HTR-8/SVneo (cell line): Measurements from ENCODE around the gene PEX5L.
A peak's percentile ranks its signal among the peaks of the same experiment; 100 is the strongest.
"Not testable (repeated sequence)": the region's sequence is repeated elsewhere in the genome, so short reads cannot be mapped to it uniquely, and the experiment has no call there.

ENCODE experiments used
- DNase-seq: peaks from one replicate; pipeline ENCODE4 v3.0.0; 2011; ENCODE audit warnings: low spot score, mixed read lengths; ENCODE audit not compliant: insufficient read length
- FAIRE-seq: peaks from 2 replicates; lab custom pipeline; 2011; peaks lifted over from hg19 to GRCh38; lab: Jason Lieb, UNC

Gene PEX5L

DNA sequence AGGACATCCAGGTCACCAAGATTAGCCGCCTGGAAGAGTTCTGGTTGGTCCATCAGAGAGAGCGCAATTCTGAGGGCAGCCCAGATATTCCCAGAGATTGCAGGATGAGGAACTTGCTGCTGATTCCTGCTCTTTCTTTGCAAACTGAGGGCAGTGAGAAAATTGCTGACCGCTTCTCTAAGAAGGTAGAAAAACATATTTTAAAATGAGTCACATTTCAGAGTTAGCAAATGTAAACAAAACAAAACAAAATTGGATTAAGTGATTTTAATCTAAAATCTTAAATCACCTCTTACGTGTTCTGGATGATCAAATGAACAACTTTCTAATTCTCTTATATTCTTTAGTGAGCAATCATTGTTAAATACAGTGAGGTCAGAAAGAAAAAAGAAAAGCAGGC, 234.9 kb downstream of the PEX5L start:
- FAIRE-seq = no peak
- no peak for DNase-seq

DNA sequence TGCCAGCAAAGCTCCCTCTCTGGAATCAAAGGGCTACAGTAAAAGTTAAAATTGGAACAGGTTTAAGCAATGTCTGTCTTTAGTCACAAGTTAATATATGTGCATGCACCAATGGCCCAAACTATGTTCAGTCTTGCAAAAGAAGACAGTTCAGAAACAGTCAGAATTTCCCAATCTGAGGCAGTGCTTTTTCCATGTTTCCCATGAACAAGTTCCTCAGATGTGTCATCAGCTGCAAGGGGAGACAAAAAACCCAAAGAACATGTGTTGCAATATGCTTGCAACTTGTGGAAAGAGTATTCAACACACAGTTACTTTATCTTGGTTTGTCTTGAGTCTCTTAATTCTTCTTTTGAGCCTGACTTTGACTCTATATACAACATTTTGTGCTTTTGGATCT, 235.5 kb downstream of the PEX5L start:
- DNase-seq (no peak), FAIRE-seq (no peak)

DNA sequence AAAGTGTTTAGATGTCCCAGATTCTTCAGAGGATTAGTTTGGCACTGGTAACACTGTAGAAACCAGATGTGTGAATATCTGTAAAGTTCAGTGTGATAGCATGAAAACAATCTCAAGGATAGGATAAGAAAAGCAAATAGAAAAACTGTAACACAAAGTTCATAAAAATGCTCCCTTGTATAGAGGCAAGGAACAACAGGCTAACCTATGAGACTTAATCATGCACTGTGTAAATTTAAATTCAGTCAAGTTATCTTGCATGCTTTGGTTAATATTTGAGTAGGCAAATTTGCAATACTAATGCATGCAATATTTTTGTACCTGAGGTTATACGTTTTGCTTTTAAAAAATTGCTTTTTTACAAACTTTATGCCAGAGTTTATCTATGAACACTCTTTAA, 239.5 kb downstream of the PEX5L start:
- FAIRE-seq (no peak), DNase-seq (no peak)

- DNase-seq (no peak), FAIRE-seq (no peak)
Observed at GRCh38 chr3:179796421-179796820, 240.3 kb downstream of the PEX5L start.

DNA sequence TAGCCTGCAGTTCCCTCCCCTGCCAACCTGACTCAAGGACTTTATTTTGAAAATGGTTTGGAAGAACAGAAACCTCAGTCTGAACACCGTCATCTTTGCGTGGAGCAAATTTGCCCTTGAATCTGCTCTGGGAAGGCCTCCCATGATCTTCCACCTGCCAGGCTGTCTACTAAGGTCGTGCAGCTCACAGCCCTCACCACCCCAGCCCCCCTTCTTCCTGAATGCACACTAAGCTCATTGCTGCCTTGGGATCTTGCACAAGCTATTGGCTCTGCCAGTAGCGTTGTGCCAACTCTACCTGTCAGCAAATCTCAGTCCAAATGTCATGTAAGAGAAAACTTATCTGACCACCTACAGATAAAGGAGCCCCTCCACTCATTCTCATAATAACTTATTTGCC, 242.4 kb downstream of the PEX5L start:
- DNase-seq = no peak
- no peak for FAIRE-seq

DNA sequence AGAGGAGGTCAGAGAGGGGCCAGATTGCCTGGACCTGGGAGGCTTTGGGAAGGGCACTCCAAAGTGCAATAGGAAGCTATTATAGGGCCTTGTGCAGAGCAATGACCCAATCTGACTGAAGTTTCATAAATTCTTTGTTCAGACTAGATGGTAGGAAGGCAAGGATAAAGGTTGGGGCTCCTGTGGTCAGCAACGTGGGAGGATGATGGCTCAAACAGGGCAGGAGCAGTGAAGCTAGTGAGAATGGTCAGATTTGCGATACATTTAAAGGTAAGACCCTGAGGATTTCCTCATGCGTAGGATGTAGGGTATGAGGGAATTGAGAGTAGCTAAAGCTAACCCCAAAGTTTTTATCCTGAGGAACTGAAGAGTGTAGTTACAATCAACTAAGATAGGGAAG, 244.9 kb downstream of the PEX5L start:
- FAIRE-seq = no peak
- no peak for DNase-seq

DNA sequence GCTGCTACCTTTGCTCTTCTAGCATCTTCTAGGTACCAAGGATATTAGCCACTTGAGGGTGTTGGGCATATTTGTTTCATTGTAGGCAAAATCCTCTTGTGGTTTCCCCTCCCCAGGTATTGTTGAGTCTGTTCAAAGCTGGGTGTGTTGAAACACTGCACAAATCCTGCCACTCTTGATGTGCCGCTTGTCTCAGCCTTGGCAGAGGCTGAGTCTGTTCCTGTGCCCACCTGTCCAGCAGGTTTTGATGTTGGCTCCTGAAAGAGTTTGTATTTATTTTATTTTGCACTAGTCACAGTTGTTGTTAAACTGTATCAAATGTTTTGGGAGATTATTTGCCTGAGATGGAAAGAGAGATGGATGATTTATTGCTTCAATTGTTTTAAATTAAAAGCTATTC, 247.7 kb downstream of the PEX5L start:
- FAIRE-seq (no peak), DNase-seq (no peak)

GRCh38 chr3:179782841-179783240, 253.9 kb downstream of the PEX5L start:
- DNase-seq, FAIRE-seq: not testable (repeated sequence)

GRCh38 chr3:179775416-179776122, 261.2 kb downstream of the PEX5L start:
- no peak for DNase-seq
- no peak for FAIRE-seq

DNA sequence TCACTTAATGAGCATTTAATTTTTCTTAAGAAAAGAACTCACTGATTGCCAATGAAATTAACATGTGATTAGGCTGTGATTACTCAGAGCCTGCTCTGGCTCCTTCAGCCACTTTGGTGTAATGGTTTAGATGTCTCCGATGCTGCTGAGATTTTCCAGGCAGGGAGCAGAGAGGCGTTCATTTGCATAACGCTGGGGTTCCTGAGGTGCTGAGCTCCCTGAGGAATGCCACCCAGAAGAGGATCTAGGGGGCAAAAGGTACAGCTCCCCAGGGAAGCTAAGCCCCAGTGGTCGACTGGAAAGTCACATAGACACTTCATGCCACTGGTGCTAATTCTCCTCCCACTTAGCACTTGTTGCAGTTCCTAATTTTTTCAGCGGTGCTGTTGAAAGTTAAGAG, 264.4 kb downstream of the PEX5L start:
- no peak for FAIRE-seq
- DNase-seq = no peak

GRCh38 chr3:179771797-179772196, 264.9 kb downstream of the PEX5L start:
- no peak for DNase-seq
- no peak for FAIRE-seq

- FAIRE-seq = no peak
Observed at GRCh38 chr3:179769411-179770247, 267.1 kb downstream of the PEX5L start.

GRCh38 chr3:179768080-179768479, 268.7 kb downstream of the PEX5L start:
- DNase-seq (peak; percentile 48), FAIRE-seq (no peak)

More at GRCh38 chr3:179769411-179770247, 267.1 kb downstream of the PEX5L start:
- DNase-seq = no peak

DNA sequence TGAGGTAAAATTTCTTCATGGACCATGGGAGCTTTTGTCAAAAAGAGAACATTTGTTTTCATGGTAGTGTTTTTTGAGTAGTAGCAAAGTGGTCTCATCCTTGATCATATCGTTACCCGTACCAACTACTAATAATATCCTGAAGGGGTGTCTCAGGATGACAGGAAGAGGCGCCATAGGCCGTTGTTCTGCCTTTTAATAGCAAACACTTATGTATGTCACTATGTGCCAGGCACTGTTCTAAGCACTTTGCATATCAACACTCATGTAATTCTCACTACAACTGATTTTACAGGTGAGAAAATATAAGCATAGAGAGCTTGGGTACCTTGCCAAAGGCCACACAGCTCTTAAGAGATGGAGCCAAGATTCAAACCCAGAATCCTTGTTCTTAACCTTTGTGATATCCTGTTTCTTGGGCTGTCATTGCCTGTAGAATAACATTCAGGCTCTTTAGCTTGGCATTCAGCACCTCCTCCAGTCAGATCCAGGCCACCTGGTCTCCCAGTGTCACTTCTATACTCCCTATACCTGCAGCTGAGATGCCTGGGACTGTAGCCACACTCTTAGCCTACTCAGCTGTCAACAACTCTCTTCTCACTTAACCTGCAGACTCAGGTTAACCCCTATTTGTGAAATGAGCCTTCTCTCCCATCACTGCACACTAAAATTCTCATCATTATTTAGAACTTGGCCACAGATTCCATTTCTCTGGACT, 270.2 kb downstream of the PEX5L start:
- no peak for DNase-seq
- no peak for FAIRE-seq

DNA sequence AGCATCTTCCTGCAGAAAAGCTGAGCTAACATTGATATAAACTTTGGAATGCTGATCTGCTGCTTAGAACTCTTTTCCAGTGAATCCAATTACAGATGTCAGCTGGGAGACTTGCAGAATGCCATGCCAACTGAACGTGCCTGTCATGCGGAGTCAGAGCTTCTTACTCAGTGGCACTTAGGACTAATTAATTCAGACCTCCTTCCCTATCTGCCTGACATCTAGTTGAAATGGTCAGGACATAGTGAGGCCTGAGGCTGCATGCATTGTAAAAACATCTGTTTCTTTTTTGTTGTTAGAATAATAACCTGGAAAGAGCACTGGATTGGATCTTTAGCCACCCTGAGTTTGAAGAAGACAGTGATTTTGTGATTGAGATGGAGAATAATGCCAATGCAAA, 271.3 kb downstream of the PEX5L start:
- DNase-seq (no peak), FAIRE-seq (no peak)

- DNase-seq (peak; percentile 60), FAIRE-seq (no peak)
Observed at GRCh38 chr3:179760944-179761343, 275.8 kb downstream of the PEX5L start.

GRCh38 chr3:179750720-179751328, 285.9 kb downstream of the PEX5L start:
- FAIRE-seq = no peak
- no peak for DNase-seq

DNA sequence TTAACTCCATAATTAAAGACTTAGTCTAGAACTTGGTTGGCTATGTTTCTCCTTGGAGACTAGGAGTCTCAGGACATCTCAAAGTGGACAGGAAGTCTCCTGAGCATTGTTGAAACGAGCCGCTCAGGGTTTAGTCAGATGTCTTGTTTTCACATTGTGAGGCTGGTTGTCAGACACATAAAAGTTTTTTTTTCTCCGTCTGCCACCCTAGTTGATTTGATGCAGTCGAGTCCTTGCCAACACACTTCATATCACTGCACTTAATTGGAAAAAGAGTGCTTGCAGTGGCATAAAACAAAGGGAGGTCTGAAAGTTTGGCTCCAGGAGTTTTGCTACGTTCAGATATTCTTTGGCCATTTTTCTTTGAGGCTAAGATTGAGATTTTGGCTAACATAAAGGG, 291.0 kb downstream of the PEX5L start:
- DNase-seq (no peak), FAIRE-seq (no peak)

GRCh38 chr3:179745079-179745478, 291.7 kb downstream of the PEX5L start:
- FAIRE-seq = no peak
- DNase-seq = no peak
